GM21360 (cell line): Measurements from ENCODE around the gene LMF2.
"Not testable (repeated sequence)": the region's sequence is repeated elsewhere in the genome, so short reads cannot be mapped to it uniquely, and the experiment has no call there.

ENCODE experiments used
- ATAC-seq: cut with Tn5 transposase; IDR thresholded peaks from one replicate; pipeline ENCODE4 v1.9.1; 2021; ENCODE audit warnings: mild to moderate bottlenecking, moderate library complexity; ENCODE audit not compliant: unreplicated experiment

Gene LMF2

DNA sequence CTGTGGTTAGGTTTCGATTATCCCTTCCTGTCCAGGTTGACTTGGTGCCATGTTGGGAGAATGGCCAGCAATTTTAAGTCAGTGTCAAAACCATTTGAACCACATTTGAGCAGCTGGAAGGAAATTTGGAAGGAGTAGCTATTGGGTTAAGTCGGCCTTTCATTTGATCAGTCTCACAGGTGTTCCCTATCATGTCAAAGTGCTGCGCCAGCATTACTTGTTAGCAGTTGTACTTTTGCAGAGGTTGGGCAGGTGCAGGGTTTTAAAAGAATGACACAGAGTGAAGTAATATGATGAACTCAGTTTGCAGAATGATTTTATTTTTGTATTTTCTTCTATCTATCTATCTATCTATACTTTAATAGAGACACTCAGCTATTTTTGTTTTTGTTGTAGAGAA lies 28.7 kb upstream of the LMF2 start:
- no peak for ATAC-seq

GRCh38 chr22:50535113-50535512 lies 27.6 kb upstream of the LMF2 start:
- no peak for ATAC-seq

DNA sequence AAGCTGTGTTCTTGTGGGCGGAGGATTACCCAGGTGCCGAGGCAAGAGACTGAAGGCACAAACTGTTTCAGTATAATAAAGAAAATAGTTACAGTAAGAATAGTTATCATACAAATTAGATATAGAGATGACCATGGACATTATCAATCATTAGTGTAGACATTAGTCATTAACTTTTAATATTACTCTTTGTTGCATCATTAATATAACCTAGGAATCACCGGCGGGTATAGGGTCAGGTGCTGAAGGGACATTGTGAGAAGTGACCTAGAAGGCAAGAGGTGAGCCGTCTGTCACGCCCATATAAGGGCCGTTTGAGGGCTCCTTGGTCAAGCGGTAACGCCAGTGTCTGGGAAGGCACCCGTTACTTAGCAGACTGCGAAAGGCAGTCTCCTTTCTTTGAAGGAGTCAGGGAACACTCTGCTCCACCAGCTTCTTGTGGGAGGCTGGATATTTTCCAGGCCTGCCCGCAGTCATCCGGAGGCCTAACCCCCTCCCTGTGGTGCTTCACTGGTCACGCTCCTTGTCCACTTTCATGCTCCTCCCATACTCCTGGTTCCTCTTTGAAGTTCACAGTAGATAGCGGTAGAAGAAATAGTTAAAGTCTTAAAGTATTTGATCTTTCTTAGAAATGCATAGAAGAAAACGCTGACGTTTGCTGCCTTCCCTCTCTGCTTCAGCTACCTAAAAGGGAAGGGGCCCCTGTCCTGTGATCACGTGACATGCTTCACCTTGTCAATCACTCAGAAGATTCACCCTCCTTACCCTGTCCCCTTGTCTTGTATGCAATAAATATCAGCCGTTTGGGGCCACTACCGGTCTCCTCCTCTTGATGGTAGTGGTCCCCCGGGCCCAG lies 26.6 kb upstream of the LMF2 start:
- not testable (repeated sequence) for ATAC-seq

DNA sequence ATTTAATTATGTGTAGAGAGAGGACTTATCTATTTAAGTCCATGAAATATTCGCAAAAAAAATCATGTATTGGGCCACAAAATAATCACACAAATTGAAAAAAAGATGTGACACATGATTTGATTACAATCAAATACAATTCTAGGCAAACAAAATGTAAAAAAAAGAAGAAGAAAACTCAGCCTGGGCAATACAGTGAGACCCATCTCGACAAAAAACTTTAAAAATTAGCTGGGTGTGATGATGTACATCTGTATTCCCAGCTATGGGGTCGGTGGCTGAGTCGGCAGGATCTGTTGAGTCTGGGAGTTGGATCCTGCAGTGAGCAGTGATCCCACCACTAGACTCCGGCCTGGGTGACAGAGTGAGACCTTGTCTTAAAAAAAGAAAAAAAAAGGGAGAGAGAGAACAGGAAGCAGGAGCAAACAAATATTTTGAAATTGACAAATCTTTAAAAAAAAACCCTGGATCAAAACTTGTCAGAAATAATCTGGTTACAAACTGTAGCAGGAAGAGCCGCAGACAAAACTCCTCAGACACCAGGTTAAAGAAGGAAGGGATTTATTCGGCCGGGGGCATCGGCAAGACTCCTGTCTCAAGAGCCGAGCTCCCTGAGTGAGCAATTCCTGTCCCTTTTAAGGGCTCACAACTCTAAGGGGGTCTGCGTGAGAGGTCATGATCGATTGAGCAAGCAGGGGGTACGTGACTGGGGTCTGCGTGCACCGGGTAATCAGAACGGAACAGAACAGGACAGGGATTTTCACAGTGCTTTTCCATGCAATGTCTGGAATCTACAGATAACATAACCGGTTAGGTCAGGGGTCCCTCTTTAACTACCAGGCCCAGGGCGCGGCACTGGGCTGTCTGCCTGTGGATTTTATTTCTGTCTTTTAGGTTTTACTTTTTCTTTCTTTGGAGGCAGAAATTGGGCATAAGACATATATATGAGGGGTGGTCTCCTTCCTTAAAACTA lies 25.6 kb upstream of the LMF2 start:
- ATAC-seq = no peak

DNA sequence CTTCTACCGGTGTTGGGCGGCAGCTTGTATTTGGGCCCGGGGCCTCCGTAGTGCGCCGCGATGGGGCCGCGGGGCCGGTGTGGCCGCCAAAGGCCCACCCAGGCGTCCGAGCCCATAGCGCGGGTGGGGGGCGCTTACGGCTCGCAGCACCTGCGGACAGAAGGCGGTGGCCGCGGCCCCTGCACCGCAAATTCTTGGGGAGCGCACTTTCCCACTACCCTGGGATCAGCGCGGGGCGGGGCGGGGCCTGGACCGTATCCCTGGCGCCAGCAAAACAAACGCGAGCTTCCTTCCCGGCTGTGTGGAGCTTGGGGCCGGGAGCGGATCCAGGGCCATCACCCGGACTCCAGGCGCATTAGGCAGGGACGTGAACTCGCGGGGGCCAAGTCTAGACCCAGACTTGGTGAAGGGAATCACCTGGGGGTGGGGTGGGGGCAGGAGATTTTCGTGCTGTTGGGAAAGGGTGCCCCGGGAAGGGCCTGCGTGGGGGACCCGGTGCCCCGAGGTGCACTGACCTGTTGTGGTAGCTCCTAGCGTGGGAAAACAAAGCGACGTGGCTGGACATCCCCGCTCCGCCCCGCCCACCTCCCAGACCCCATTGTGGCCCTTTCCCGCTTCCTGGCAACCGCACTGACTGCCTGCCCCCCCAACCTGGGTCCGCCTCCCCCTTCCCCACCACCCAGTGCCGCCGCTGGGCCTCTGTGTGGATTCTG lies 24.6 kb upstream of the LMF2 start:
- no peak for ATAC-seq

DNA sequence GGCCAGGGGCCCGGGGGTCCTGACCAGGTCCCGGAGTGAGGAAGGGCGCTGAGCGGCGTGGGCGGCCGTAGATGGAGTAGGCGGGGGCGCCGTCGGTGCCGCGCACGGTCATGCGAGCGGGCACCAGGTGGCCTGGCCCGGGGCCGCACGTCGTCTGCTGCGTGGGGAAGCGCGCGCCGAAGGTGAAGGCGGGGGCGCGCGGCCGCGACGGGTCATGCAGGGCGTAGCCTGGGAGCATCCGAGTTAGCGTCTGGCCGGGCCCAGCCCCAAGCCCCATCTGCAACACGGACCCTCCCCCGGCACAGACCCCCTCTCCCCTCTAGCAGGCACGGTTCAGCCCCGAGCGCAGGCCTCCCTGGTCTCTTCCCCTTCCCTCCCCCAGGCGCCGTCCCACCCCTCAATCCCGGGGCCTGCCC lies 24.1 kb upstream of the LMF2 start:
- no peak for ATAC-seq

DNA sequence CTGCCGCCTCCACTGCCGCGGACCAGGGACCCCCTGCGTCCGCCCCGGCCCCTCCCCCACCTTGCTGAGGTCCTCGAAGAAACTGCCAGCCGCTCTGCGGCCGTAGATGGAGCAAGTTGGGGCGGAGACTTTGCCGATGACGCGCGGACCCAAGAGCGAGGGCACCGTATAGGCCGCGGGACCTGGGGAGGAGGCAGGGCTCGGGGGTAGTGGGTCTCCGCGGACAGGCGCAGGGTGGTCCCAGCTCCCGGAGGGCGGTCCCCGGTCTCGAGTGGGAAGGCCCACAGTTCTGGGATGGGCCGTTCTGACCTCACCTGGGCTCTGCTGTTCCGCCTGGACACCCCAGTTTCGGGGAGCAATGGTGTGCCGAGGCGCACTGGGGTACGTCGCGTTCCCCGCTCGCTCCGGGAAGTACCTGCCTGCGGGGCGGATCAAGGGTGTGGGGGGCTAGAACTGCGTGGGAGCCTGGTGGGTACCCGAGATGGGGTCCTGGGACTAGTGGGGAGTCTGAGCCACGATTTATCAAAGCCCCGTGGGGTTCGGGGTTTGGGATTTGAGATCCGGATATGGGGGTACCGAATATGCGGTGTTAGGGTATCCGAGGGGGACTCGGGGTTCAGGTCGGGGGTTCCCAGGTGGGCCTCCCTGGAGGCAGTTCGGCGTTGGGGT lies 23.5 kb upstream of the LMF2 start:
- ATAC-seq = no peak

GRCh38 chr22:50530580-50530876 lies 23.0 kb upstream of the LMF2 start:
- ATAC-seq = no peak

- ATAC-seq = no peak
These were observed 22.5 kb upstream of the LMF2 start, which contains the start of gene TYMP for GRCh38 chr22:50529897-50530579. TYMP (minus strand) TSS chr22:50530012; CDS start chr22:50529709, 303 bp downstream.

GRCh38 chr22:50529416-50529896 lies 22.0 kb upstream of the LMF2 start:
- ATAC-seq = no peak

DNA sequence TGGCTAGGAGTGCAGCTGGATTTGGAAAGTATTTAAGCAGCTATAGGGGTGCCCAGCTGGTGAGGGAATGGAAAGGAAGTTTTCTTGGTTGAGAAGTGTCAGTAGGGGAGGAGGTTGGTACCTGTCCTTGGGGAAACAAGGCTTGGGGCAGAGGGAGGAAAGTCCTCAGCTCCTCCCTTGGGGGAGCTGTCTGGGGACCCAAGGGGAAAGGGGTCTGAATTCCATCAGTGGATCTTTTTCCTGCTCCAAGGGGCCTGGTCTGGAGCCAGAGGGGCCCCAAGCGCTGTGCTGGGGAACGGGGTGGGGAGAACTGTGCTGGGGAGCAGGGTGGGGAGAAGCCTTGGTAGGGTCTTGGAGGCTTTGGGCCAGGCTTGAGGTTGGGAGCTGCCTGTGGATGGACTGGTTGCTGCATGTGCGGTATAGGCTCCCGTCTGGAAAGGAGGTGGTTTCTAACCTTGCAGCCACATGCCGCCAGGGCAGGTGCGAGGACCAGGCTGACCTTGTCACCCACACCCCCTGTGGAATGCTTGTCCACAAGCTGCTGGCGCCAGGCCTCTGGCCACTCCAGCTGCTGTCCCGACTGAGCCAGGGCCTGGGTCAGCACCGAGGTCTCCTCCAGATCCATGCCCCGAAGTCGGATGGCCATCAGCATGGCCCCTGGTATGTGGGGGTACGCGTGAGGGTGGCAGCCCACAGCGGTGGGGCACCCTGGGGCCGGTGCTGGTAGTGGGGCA lies 21.3 kb upstream of the LMF2 start:
- no peak for ATAC-seq

DNA sequence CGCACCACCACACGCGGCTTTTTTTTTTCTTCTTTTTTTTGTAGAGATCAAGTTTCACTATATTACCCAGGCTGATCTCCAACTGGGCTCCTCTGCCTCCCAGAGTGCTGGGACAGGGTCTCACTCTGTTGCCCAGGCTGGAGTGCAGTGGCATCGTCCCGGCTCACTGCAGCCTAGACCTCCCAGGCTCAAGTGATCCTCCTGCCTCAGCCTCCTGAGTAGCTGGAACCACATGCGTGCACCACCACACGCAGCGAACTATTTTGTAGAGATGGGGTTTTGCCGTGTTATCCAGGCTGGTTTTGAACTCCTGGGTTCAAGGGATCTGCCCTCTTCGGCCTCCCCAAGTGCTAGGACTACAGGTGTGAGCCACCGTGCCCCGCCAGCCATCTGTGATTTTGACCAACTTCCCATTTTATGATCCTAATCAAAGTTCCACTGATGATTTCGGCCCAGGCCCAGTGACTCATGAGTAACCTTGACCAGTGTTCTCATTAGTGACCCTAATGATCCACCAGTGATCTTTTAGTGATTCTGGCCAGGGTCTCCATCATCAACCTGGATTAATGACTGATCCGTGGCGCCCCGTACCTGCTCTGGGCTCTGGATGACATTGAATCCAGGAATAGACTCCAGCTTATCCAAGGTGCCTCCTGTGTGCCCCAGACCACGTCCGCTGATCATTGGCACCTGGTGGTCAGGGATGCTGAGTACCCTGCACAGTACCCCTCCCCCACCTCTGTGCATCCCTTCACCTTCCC lies 20.6 kb upstream of the LMF2 start:
- ATAC-seq = no peak

GRCh38 chr22:50526834-50527801 lies 19.6 kb upstream of the LMF2 start:
- ATAC-seq = no peak

DNA sequence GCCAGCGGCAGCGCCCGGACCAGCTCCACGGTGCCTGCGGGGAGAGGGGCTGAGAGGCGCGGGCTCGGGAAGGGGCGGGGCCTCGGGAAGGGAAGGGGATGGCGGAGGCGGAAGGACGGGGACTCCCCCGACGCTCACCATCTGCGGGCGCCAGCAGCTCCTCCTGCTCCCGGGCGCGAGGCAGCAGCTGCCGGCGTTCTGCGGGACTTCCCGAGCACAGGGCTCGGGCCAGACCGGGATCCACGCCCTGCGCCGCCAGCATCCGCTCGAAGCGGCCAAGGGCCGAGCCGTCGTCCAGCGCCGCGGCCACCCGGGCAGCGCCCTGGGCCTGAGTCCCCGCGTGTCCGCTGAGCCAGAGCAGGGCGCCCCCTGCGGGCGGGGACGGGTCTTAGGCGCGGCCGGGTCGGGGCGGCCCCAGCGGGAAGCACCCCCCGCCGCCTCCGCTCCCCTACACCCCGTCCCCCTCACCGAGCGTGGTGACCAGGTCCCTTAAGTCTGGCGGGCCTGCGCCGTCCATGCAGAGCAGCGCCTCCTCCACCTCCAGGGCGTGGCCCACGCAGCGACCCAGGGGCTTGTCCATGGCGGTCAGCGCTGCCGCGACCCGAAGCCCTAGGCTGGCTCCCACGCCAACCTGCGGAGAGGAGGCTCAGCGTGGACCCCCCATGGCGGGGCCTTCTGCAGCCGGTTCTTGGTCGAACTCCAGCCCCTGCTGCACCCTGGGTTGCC lies 18.8 kb upstream of the LMF2 start:
- peak; percentile 26 for ATAC-seq

DNA sequence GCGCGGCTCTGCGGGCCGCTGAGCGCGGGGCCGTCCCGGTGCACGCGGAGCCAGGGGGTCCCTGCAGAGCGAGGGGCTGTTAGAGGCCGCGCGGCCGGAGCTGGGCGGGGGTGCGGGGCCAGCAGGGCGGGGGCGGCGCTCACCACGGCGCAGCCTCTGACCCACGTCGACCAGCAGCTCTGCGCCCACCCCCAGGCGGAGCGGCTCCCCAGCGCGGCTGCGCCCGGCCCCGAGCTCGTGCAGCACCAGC lies 18.3 kb upstream of the LMF2 start:
- ATAC-seq = no peak

GRCh38 chr22:50525104-50525857 lies 17.8 kb upstream of the LMF2 start, which contains the start of gene SCO2:
SCO2 (minus strand) TSS chr22:50525598; CDS start chr22:50524411, 1,187 bp downstream.
- peak; percentile 35 for ATAC-seq
